Heart left ventricle (tissue), 13 donors: ENCODE results near the gene TRAPPC5.

Experiments
- POLR2A ChIP-seq, 2 donors: fragments of 450-650 bp; IDR thresholded peaks; one replicate each; pipeline ENCODE4 v1.6.1; 2017; ENCODE audit warnings: antibody characterized with exemption in 2 of 2, mild to moderate bottlenecking in 2 of 2, moderate library complexity in 2 of 2
- TF ChIP-seq, protein P1 (sequence below), 12 donors: fragments of 200-600 bp; sonication (generic) in 4 of 12; IDR thresholded peaks; one replicate each; pipeline versions ENCODE4 v1.5.0 to v1.8.0; 2018 to 2022; ENCODE audit warnings: antibody characterized with exemption in 12 of 12, mild to moderate bottlenecking in 5 of 12
- donor health status: ischemic (EF 13 %, LVEDD 7.1; RV severe dilation, severe dysfunction).
- donor health status: DM: no; HTN: yes; CAD: no.
- donor health status: DM: no; HTN: no; CAD: no.
- donor health status: ischemic (EF 25% LVEDD 6.9; RV normal size, moderate dysfunction).
- donor health status: ischemic (EF 25% LVEDD 5.7; RV mildly dilated, moderate dysfunction).
- donor health status: ischemic (EF 35%, LVEDD 5.7; RV mildly dilated, moderate dysfunction).
- donor health status: nonischemic (EF 11% LVEDD 7.7; RV severe dilation, severe dysfunction).
- donor health status: DM: yes; HTN: yes; CAD: no.
- donor health status: PGD.
- donor health status: ischemic (EF 29% LVEDD 5.4; RV normal size, mild dysfunction).
- donor health status: nonischemic (EF 23%, LVEDD 6.1; RV moderate dilation, normal function).

DNA sequence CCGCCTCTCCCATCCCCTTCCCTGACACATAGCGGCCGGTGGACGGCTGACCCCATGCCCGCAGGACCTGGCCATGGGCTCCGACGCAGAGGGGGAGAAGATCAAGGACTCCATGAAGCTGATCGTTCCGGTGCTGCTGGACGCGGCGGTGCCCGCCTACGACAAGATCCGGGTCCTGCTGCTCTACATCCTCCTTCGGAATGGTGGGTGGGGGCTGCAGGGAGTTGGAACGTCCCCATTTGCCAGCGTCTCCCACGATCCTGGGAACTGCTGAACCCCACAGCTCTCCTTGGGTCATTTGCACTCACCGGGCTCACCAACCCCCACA, 36.1 kb upstream of the TRAPPC5 start:
- TF ChIP-seq, protein P1, sequence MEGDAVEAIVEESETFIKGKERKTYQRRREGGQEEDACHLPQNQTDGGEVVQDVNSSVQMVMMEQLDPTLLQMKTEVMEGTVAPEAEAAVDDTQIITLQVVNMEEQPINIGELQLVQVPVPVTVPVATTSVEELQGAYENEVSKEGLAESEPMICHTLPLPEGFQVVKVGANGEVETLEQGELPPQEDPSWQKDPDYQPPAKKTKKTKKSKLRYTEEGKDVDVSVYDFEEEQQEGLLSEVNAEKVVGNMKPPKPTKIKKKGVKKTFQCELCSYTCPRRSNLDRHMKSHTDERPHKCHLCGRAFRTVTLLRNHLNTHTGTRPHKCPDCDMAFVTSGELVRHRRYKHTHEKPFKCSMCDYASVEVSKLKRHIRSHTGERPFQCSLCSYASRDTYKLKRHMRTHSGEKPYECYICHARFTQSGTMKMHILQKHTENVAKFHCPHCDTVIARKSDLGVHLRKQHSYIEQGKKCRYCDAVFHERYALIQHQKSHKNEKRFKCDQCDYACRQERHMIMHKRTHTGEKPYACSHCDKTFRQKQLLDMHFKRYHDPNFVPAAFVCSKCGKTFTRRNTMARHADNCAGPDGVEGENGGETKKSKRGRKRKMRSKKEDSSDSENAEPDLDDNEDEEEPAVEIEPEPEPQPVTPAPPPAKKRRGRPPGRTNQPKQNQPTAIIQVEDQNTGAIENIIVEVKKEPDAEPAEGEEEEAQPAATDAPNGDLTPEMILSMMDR (IDR thresholded peaks at IDR 0.05), result no peak
- no peak for TF ChIP-seq POLR2A (IDR thresholded peaks at IDR 0.05)
